Endothelial cell of umbilical vein (primary cell): ENCODE results near the gene ADSS1. TPM values are rescaled to one million over a fixed set of nuclear protein-coding genes. Genes with fewer than 3 reads are reported as not detected.

Experiments
- BruUV-seq: library from RNA; stranded (reverse); fragments of 400-500 nt; replicated peaks from 2 replicates; lab custom pipeline; 2021; lab: Mats Ljungman, UMichigan
- CTCF ChIA-PET: fragments of 300-600, 350-600 bp; sonication (Branson Sonifier 250); formaldehyde crosslinking; loops from one replicate; lab custom pipeline; 2021; ENCODE audit warnings: antibody characterized with exemption, inconsistent platforms; lab: Charles Lee
- POLR2A ChIA-PET: fragments of 300-600, 350-600 bp; sonication (Branson Sonifier 250); formaldehyde crosslinking; loops from one replicate; lab custom pipeline; 2021; ENCODE audit warnings: antibody characterized with exemption, inconsistent platforms; lab: Charles Lee
- DNase-seq: peaks from one replicate; pipeline ENCODE4 v3.0.0-alpha.2; 2011; ENCODE audit warnings: low read depth, low spot score
- FAIRE-seq: peaks from 2 replicates; lab custom pipeline; 2011; peaks lifted over from hg19 to GRCh38; lab: Jason Lieb, UNC
- H2AFZ ChIP-seq: 2 replicates; pipeline ENCODE4 v1.6.0; 2012; ENCODE audit warnings: low read depth, low read length, control low read depth, inconsistent platforms
- H3K27ac ChIP-seq: 2 replicates; pipeline ENCODE4 v1.5.1; 2011; ENCODE audit warnings: low read depth, mild to moderate bottlenecking, control low read depth, low read length, moderate library complexity; ENCODE audit not compliant: insufficient read depth
- H3K27me3 ChIP-seq, 2 experiments: 2 replicates each; pipeline versions ENCODE4 v1.6.0 to v1.6.1; 2011; ENCODE audit warnings: low read length in 2 of 2, mixed read lengths in 1 of 2; ENCODE audit not compliant: control insufficient read depth in 2 of 2, insufficient read depth in 2 of 2
- H3K36me3 ChIP-seq, 2 experiments: 2 replicates in 1 of 2; 3 replicates in 1 of 2; pipeline ENCODE4 v1.5.1; 2011; ENCODE audit warnings: low read length in 2 of 2, mild to moderate bottlenecking in 1 of 2, moderate library complexity in 1 of 2; ENCODE audit not compliant: control insufficient read depth in 2 of 2, insufficient read depth in 2 of 2; ENCODE audit errors: extremely low read depth in 1 of 2
- H3K4me1 ChIP-seq: 3 replicates; pipeline ENCODE4 v1.5.1; 2011; ENCODE audit warnings: mild to moderate bottlenecking, low read length; ENCODE audit not compliant: control insufficient read depth, insufficient read depth; ENCODE audit errors: extremely low read depth
- H3K4me2 ChIP-seq: 2 replicates; pipeline ENCODE4 v1.6.1; 2011; ENCODE audit warnings: low read length, control low read depth, mixed read lengths; ENCODE audit not compliant: insufficient read depth
- H3K4me3 ChIP-seq, 3 experiments: fragments of 200-600 bp in 1 of 3; sonication (generic), shearing (Covaris generic) in 1 of 3; replicated peaks in 1 of 3; 2 replicates each; pipeline ENCODE4 v1.5.1; 2011 to 2016; ENCODE audit warnings: control low read depth in 3 of 3, low read length in 3 of 3, mild to moderate bottlenecking in 2 of 3, inconsistent platforms in 1 of 3, low read depth in 1 of 3, moderate library complexity in 1 of 3; ENCODE audit not compliant: insufficient read depth in 1 of 3
- H3K79me2 ChIP-seq: 2 replicates; pipeline ENCODE4 v1.6.0; 2012; ENCODE audit warnings: low read length, inconsistent platforms; ENCODE audit not compliant: control insufficient read depth, insufficient read depth
- H3K9ac ChIP-seq: replicated peaks from 2 replicates; pipeline ENCODE3; 2011; ENCODE audit warnings: low read length, control low read depth; ENCODE audit not compliant: insufficient read depth; ENCODE audit errors: extremely low read depth
- H3K9me1 ChIP-seq: replicated peaks from 3 replicates; pipeline ENCODE4 v1.6.0; 2011; ENCODE audit warnings: mild to moderate bottlenecking, low read length; ENCODE audit not compliant: control insufficient read depth, insufficient read depth; ENCODE audit errors: extremely low read depth
- H3K9me3 ChIP-seq: replicated peaks from 2 replicates; pipeline ENCODE4 v1.5.1; 2012; ENCODE audit warnings: low read length, inconsistent platforms; ENCODE audit not compliant: control insufficient read depth, insufficient read depth
- H4K20me1 ChIP-seq: replicated peaks from 2 replicates; pipeline ENCODE3; 2011; ENCODE audit warnings: mild to moderate bottlenecking, low read length; ENCODE audit not compliant: control insufficient read depth, insufficient read depth; ENCODE audit errors: extremely low read depth
- CTCF ChIP-seq, 2 donors: IDR thresholded peaks; 1 replicate in 1 of 2; 2 replicates in 1 of 2; pipeline ENCODE4 v1.5.1; 2011; ENCODE audit warnings: low read length in 2 of 2, mild to moderate bottlenecking in 2 of 2, moderate library complexity in 2 of 2, control low read depth in 1 of 2, inconsistent platforms in 1 of 2, low read depth in 1 of 2; ENCODE audit not compliant: insufficient read depth in 1 of 2; ENCODE audit errors: extremely low read depth in 1 of 2
- EZH2 ChIP-seq: IDR thresholded peaks from 2 replicates; pipeline ENCODE4 v1.6.1; 2012; ENCODE audit warnings: borderline replicate concordance, low read depth, mild to moderate bottlenecking, moderate library complexity, low read length, inconsistent platforms; ENCODE audit not compliant: severe bottlenecking
- FOS ChIP-seq: IDR thresholded peaks from 2 replicates; pipeline ENCODE4 v1.6.1; 2011; ENCODE audit warnings: mild to moderate bottlenecking, low read length, moderate library complexity, borderline replicate concordance; ENCODE audit not compliant: insufficient read depth
- GATA2 ChIP-seq: IDR thresholded peaks from 2 replicates; pipeline ENCODE4 v1.7.0; 2011; ENCODE audit warnings: low read depth, mild to moderate bottlenecking, moderate library complexity, mixed read lengths, low read length; ENCODE audit not compliant: insufficient read length, insufficient read depth
- JUN ChIP-seq: IDR thresholded peaks from 2 replicates; pipeline ENCODE4 v1.6.1; 2011; ENCODE audit warnings: borderline replicate concordance, low read depth; ENCODE audit not compliant: insufficient read length, insufficient read depth
- MAX ChIP-seq: IDR thresholded peaks from 2 replicates; pipeline ENCODE4 v1.6.1; 2011; ENCODE audit not compliant: insufficient read depth, insufficient read length
- MYC ChIP-seq: IDR thresholded peaks from one replicate; pipeline ENCODE4 v1.6.1; 2011; ENCODE audit warnings: mild to moderate bottlenecking, low read depth, low read length
- POLR2A ChIP-seq: IDR thresholded peaks from 2 replicates; pipeline ENCODE4 v1.6.1; 2012; ENCODE audit warnings: low read depth, mild to moderate bottlenecking, control low read depth, low read length
- POLR2AphosphoS5 ChIP-seq: IDR thresholded peaks from 2 replicates; pipeline ENCODE4 v1.6.1; 2012; ENCODE audit warnings: low read depth, mild to moderate bottlenecking, control low read depth, low read length, moderate library complexity; ENCODE audit not compliant: insufficient read depth
- dilution Hi-C: fragments of 300-500 bp; cut with MboI; formaldehyde crosslinking; loops from one replicate; pipeline ENCODE4 v1.15.0; 2019; ENCODE audit warnings: low sequenced_read_pairs; ENCODE audit not compliant: extremely low pct_ligation_motif_present
- intact Hi-C: fragments of 100-400 bp; cut with micrococcal nuclease; formaldehyde crosslinking; loops from one replicate; pipeline ENCODE4 v1.10.0; 2022
- polyA plus RNA-seq, 4 experiments: library from polyadenylated mRNA; depleted of rRNA in 3 of 4; stranded (reverse) in 3 of 4; unstranded in 1 of 4; fragments of >200 nt; gene quantifications; 2 replicates each; pipeline versions ENCODE4 v1.2.1 to v1.2.3, GENCODE V29; 2011 to 2012; ENCODE audit warnings: missing spikeins in 1 of 4
- total RNA-seq: library from RNA; stranded (reverse); gene quantifications from 2 replicates; pipeline ENCODE4 v1.2.3, GENCODE V29; 2021

The ADSS1 gene
- total and polyA plus RNA-seq, 2 donors (not counting 3 experiments of a cell fraction or from before 2014, with no cell fraction given), result 1.9 TPM

GRCh38 chr14:104700225-104700651, 23.8 kb upstream of the ADSS1 start:
- no peaks in the 10 kb centered on the region for H4K20me1 ChIP-seq

More at GRCh38 chr14:104700225-104700651, 23.8 kb upstream of the ADSS1 start:
- Histone ChIP-seq H3K79me2 (peaks cover 54% of the 10 kb centered on the region), H3K9me3 (no peaks in the 10 kb centered on the region), H2AFZ (no peak overlapping the region), H3K9me1 (no peaks in the 10 kb centered on the region), H3K9ac (no peak overlapping the region), H3K27me3 (no peaks in the 10 kb centered on the region), H3K4me3 (no peak overlapping the region), H3K27ac (no peak overlapping the region), H3K36me3 (peaks cover 11 to 29% of the 10 kb centered on the region in 2 experiments), H3K4me1 (peaks cover 3% of the 10 kb centered on the region), H3K4me2 (no peak overlapping the region)
- no TSS peak for BruUV-seq
- DNase-seq (no peak), FAIRE-seq (no peak)
- intact Hi-C loops (no loop called here), dilution Hi-C loops (no loop called here)
- CTCF ChIA-PET, result no interaction called here
- TF ChIP-seq MAX (no peak), POLR2AphosphoS5 (no peak), JUN (no peak), CTCF (IDR thresholded peaks at IDR 0.05; ENCODE audit: extremely low read depth in 1 of 2, insufficient read depth in 1 of 2, low read depth in 1 of 2, low read length in 2 of 2) (no peak), GATA2 (no peak), MYC (no peak), EZH2 (no peak), FOS (no peak), POLR2A (no peak)
- POLR2A ChIA-PET, result no interaction called here
